Right lung (tissue), 5 donors: ENCODE measurements around the gene EEA1. TPM values are rescaled to one million over a fixed set of nuclear protein-coding genes. Genes with fewer than 3 reads are reported as not detected.
A peak's percentile ranks its signal among the peaks of the same experiment; 100 is the strongest.

Experiments
- DNase-seq, 2 donors: peaks; one replicate each; pipeline ENCODE4 v3.0.0-alpha.2; 2013
- polyA plus RNA-seq, 5 donors: library from polyadenylated mRNA; unstranded; fragments of 120-200 nt; gene quantifications; one replicate each; pipeline versions ENCODE4 v1.2.1 to v1.2.3, GENCODE V29; 2013; ENCODE audit warnings: inconsistent platforms in 1 of 5, low replicate concordance in 1 of 5; ENCODE audit not compliant: insufficient read length in 5 of 5, insufficient read depth in 1 of 5

EEA1 gene
- polyA plus RNA-seq, 5 donors, result 11.8 to 20.3 (median 18.7) TPM

- DNase-seq, result no peak
These were observed 9.5 kb upstream of the EEA1 start for GRCh38 chr12:92938638-92939037.

GRCh38 chr12:92938018-92938417, 8.9 kb upstream of the EEA1 start:
- no peak for DNase-seq

DNA sequence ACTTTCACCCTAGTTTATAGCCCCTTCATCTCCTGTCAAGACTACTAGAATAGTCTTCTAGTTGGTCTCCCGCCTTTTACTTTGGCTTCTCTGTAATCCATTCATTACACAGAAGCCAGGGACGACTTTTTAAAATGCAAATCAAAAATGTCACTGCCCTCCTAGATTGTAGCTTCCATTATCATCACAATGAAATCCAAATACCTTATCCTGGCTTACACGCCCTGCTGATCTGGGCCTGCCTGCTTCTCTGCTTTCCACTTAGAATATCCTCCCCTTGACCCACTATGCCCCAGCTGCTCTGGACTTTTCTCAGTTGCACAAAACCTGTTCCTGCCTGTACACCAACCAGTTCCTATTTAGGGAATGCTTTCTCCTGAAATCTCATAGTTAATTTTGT, 4.5 kb upstream of the EEA1 start:
- DNase-seq, result no peak

DNA sequence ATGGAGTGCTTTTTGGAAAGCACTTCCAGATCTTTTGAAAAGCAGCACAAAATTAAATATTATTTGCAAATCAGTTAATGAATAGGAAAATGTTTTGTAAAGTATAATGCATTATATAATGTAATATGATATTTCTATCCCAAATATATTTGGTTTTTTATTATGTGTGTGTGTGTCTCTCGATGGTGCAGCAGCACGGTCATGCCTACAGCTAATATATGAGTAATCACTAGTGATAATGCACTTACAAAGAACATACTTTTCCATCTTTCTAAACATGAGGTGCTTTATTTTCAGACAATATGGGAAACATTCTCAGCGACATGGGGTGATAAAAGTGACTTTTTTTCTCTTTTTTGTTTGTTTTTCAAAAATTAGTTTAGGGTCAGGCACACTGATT, 1.3 kb upstream of the EEA1 start:
- DNase-seq, result no peak

DNA sequence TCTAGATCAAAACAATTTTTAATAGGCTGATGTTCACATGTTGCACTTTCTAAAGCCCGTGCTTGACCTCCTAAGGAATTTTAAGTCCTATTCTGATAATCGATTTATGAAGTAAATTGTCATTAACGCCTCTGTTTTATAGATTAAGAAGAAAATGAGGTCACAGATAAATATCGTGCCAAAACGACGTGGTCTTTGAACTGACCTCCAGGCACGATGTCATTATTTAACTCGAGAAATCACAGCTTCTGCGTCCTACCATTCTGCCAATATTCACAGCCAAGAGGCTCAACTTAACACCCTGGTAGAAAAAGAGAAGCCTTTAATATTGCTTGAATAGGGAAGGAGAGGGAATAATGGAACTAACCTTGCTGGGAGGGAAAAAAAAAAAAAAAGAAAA, 888 bp upstream of the EEA1 start:
- peak in 1 of 2 donors; percentile 30 for DNase-seq

DNA sequence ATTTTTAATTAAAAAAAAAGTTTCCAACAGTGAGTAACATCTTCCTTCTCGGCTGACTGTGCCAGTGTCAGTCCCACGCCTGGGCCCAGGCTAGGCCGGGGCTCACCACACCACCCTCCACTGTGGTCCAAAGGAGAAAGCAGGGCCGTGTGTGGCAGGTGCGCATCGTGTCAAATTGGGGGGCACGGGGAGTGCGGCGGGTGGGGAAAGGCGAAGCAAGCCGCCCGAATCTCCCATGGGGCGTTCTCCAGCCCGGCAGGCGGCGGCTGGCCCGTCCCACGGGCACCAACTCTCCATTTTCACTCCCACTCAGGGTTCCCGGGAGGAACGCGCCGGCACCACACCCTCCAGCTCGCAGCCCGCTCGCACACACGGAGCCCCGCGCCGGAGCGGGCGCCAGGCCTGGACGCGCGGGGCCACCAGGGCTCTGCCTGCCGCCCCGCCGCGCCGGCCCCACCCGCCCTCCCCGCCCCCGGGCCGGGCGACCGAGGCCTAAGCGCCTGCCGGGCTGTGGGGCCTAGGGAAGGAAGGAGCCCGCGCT, 604 bp downstream of the EEA1 start:
- peak in 1 of 2 donors; percentile 23 for DNase-seq

GRCh38 chr12:92927436-92928281, 1.4 kb downstream of the EEA1 start:
- DNase-seq, result peak in 1 of 2 donors; percentile 16

GRCh38 chr12:92927055-92927435, 2.0 kb downstream of the EEA1 start:
- DNase-seq, result peak in 1 of 2 donors; percentile 8

- DNase-seq, result no peak
These were observed 2.5 kb downstream of the EEA1 start for GRCh38 chr12:92926549-92926948.

- DNase-seq, result no peak
These were observed 7.2 kb downstream of the EEA1 start for GRCh38 chr12:92921877-92922276.

GRCh38 chr12:92915365-92915764, 13.7 kb downstream of the EEA1 start:
- DNase-seq, result no peak

GRCh38 chr12:92914170-92914569, 14.9 kb downstream of the EEA1 start:
- DNase-seq, result no peak

DNA sequence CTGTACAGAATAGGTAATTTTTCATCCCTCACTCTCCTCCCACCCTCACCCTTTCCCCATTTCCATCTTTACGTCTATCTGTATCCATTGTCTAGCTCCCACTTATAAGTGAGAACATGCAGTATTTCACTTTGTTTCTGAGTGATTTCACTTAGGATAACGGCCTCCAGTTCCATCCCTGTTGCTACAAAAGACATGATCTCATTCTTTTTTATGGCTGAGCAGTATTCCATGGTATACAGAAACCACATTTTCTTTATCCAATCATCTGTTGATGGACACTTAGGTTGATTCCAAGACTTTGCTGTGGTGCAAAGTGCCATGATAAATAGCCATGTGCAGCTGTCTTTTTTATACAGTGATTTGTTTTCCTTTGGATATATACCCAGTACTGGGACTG, 16.4 kb downstream of the EEA1 start:
- DNase-seq, result no peak

- no peak for DNase-seq
These were observed 17.0 kb downstream of the EEA1 start for GRCh38 chr12:92912052-92912451.

DNA sequence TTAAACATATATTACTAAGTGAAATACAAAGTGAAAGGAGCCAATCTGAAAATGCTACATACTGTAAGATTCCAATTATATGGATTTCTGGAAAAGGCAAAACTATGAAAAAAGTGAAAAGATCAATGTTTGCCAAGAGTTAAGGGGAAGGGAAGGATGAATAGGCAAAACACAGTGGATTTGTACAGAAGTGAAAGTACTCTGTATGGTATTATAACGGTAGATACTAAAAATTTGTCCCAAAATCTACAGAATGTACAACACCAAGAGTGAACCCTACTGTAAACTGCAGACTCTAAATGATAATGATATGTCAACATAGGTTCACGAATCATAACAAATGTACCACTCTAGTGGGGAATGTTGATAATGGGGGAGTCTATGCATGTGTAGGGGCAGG, 17.8 kb downstream of the EEA1 start:
- no peak for DNase-seq

DNA sequence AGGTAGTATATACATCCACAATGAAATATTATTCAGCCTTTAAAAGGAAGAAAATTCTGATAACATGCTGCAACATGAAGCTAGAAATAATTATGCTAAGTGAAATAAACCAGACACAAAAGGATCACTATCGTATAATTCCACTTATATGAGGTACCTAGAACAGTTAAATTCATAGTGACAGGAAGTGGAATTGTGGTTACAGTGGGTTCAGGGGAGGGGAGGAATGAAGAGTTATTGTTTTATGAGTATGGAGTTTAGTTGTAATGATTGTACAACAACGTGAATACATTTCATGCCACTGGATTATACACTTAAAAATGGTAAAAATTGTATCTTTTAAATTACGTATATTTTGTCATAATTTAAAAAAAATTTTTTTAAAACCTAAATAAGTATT, 21.0 kb downstream of the EEA1 start:
- no peak for DNase-seq

DNA sequence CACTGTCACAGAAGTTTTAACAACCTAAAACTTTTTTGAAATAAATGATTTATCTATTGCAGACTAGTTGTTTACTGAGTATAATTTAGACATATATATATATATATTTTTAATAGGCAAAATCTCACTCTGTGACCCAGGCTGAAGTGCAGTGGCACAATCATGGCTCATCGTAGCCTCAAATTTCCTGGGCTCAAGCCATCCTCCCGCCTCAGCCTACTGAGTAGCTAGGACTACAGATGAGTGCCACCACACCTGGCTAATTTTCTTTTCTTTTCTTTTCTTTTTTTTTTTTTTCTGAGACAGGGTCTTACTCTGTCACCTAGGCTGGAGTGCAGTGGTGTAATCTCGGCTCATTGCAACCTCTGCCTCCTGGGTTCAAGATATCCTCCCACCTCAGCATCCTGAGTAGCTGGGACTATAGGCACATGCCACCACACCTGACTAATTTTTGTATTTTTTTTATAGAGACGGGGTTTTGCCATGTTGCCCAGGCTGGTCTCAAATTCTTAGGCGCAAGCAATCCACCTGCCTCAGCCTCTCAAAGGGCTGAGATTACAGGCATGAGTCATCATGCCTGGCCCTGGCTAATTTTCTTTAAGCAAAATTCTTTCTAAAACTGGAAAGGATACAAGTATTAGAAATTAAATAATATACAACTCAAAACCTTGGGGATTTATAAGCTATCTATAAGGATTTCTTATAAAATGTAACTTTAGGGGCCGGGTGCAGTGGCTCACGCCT, 23.1 kb downstream of the EEA1 start:
- no peak for DNase-seq

DNA sequence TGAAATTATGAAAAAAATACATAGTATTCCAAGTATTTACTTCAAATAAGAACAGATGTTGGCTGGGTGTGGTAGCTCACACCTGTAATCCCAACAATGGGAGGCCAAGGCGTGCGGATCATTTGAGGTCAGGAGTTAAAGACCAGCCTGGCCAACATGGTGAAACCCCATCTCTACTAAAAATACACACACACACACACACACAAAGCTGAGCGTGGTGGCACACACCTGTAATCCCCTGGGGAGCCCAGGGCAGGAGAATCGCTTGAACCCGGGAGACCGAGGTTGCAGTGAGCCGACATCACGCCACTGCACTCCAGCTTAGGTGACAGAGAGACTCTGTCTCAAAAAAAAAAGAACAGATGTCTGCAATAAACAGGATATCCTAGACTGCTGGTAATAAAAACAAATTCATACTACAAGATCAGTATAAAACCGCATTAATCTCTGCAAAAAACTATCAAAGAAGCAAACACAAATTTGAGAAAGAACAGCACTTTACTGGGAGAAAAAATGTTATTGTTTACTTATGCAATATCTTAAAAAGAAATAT, 23.8 kb downstream of the EEA1 start:
- DNase-seq, result no peak

DNA sequence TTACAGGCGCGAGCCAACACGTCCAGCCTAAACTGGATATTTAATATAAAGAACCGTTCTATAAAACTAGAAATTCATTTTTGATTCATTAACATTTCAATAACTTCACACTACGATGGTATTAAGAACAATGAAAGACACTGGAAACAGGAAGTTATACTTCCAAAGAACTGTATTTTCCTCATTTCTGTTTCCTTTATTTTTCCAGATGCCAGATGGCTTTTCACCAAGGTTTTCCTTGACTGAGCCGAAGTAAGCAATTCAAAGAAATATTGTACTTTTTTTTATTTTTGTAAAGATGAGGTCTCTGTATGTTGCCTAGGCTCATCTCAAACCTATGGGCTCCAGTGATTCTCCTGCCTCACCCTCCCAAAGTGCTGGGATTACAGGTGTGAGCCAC, 28.2 kb downstream of the EEA1 start:
- no peak for DNase-seq

- DNase-seq, result peak; percentile 18 to 24
These were observed 29.6 kb downstream of the EEA1 start for GRCh38 chr12:92899386-92900001.

DNA sequence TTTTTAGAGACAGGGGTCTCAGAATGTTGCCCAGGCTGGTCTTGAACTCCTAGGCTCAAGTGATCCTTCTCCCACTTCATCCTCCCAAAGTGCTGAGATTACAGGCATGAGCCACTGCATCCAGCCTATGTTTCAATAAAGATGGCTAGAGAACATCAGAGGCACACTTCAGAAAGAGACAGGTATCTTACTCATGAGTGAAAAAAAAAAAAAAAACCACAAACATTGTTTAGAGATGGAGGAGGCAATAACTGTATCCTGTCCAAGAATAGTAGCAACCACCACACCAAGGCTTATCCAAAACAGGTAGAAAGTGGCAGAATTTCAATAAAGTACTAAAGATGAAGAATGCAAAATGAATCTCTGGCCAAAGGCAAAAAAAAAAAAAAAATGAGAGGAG, 30.3 kb downstream of the EEA1 start:
- DNase-seq, result no peak

DNA sequence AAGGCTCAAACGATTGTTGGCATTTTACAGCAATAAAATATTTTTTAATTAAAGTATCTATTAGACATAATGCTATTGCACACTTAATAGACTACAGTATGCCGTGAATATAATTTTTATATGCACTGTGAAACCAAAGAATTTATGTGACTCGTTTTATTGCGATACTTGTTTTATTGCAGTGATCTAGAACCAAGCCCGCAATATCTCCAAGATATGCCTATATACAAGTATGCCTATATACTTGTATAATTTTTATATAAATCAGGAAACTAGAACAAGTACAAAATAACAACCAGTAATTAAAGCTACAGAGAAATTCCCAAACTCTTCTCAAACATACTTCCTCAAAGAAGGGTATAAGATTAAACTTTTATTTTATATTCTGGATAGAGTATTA, 31.3 kb downstream of the EEA1 start:
- DNase-seq, result no peak
